Suprapubic skin (tissue), 3 donors: ENCODE results near the gene KCTD19.

ENCODE experiments used
- CTCF ChIP-seq, 2 donors: fragments of 200-600 bp in 1 of 2; fragments of 450-650 bp in 1 of 2; sonication (generic) in 1 of 2; IDR thresholded peaks; one replicate each; pipeline ENCODE4 v1.5.1; 2016 to 2019; ENCODE audit warnings: antibody characterized with exemption in 2 of 2, mild to moderate bottlenecking in 1 of 2, moderate library complexity in 1 of 2
- POLR2A ChIP-seq, 2 donors: fragments of 450-650 bp; IDR thresholded peaks; one replicate each; pipeline ENCODE4 v1.6.1; 2017; ENCODE audit warnings: antibody characterized with exemption in 2 of 2, mild to moderate bottlenecking in 2 of 2, moderate library complexity in 2 of 2

- TF ChIP-seq CTCF (IDR thresholded peaks at IDR 0.05) (no peak), POLR2A (IDR thresholded peaks at IDR 0.05) (no peak)
Measured at GRCh38 chr16:67350324-67350723, 23.8 kb upstream of the KCTD19 start.
